ENCODE data around the gene TEAD2.

Gene TEAD2

GRCh38 chr19:49343123-49343522, 19.1 kb downstream of the TEAD2 start:
- Mint-ChIP-seq H3K9me3 (ENCODE audit: low read depth) (no peaks in the 10 kb centered on the region), H3K36me3 (no peaks in the 10 kb centered on the region), H3K4me3 (no peak overlapping the region), H3K4me1 (ENCODE audit: low read depth) (peaks cover 17% of the 10 kb centered on the region), H3K27ac (peak overlapping the region; percentile 2), H3K27me3 (no peaks in the 10 kb centered on the region)

GRCh38 chr19:49342291-49342721, 19.9 kb downstream of the TEAD2 start:
- no peaks in the 10 kb centered on the region for H3K27me3 Mint-ChIP-seq
- H3K36me3 Mint-ChIP-seq = no peaks in the 10 kb centered on the region
- H3K4me3 Mint-ChIP-seq = no peak overlapping the region
- peaks cover 21% of the 10 kb centered on the region for H3K4me1 Mint-ChIP-seq (ENCODE audit: low read depth)
- H3K9me3 Mint-ChIP-seq (ENCODE audit: low read depth) = no peaks in the 10 kb centered on the region
- peak overlapping the region; percentile 2 for H3K27ac Mint-ChIP-seq

GRCh38 chr19:49340865-49341718, 21.1 kb downstream of the TEAD2 start:
- peaks cover 31% of the 10 kb centered on the region for H3K4me1 Mint-ChIP-seq (ENCODE audit: low read depth)
- H3K27ac Mint-ChIP-seq = no peak overlapping the region
- H3K4me3 Mint-ChIP-seq = no peak overlapping the region
- H3K36me3 Mint-ChIP-seq = no peaks in the 10 kb centered on the region
- H3K9me3 Mint-ChIP-seq (ENCODE audit: low read depth) = no peaks in the 10 kb centered on the region
- no peaks in the 10 kb centered on the region for H3K27me3 Mint-ChIP-seq

GRCh38 chr19:49340069-49340864, 21.9 kb downstream of the TEAD2 start:
- Mint-ChIP-seq H3K27me3 (no peaks in the 10 kb centered on the region), H3K27ac (peak overlapping the region; percentile 41), H3K4me3 (no peak overlapping the region), H3K4me1 (ENCODE audit: low read depth) (peaks cover 38% of the 10 kb centered on the region), H3K36me3 (no peaks in the 10 kb centered on the region), H3K9me3 (ENCODE audit: low read depth) (no peaks in the 10 kb centered on the region)

GRCh38 chr19:49339301-49340068, 22.7 kb downstream of the TEAD2 start:
- Mint-ChIP-seq H3K36me3 (no peaks in the 10 kb centered on the region), H3K4me1 (ENCODE audit: low read depth) (peaks cover 42% of the 10 kb centered on the region), H3K27ac (no peak overlapping the region), H3K27me3 (no peaks in the 10 kb centered on the region), H3K9me3 (ENCODE audit: low read depth) (no peaks in the 10 kb centered on the region), H3K4me3 (no peak overlapping the region)

- peaks cover 47% of the 10 kb centered on the region for H3K4me1 Mint-ChIP-seq (ENCODE audit: low read depth)
- H3K27me3 Mint-ChIP-seq = no peaks in the 10 kb centered on the region
- H3K4me3 Mint-ChIP-seq = peak overlapping the region; percentile 42
- no peaks in the 10 kb centered on the region for H3K9me3 Mint-ChIP-seq (ENCODE audit: low read depth)
- no peaks in the 10 kb centered on the region for H3K36me3 Mint-ChIP-seq
- no peak overlapping the region for H3K27ac Mint-ChIP-seq
Observed at GRCh38 chr19:49338691-49339300, 23.4 kb downstream of the TEAD2 start.

- Mint-ChIP-seq H3K4me3 (peak overlapping the region; percentile 42), H3K36me3 (no peaks in the 10 kb centered on the region), H3K4me1 (ENCODE audit: low read depth) (peaks cover 54% of the 10 kb centered on the region)
Observed at GRCh38 chr19:49338023-49338677, 24.1 kb downstream of the TEAD2 start.

GRCh38 chr19:49337267-49338022, 24.8 kb downstream of the TEAD2 start:
- Mint-ChIP-seq H3K9me3 (ENCODE audit: low read depth) (no peaks in the 10 kb centered on the region), H3K27me3 (no peaks in the 10 kb centered on the region), H3K4me1 (ENCODE audit: low read depth) (peaks cover 58% of the 10 kb centered on the region), H3K4me3 (peak overlapping the region; percentile 99), H3K36me3 (no peaks in the 10 kb centered on the region), H3K27ac (peak overlapping the region; percentile 82)

More at GRCh38 chr19:49338023-49338677, 24.1 kb downstream of the TEAD2 start:
- Mint-ChIP-seq H3K9me3 (ENCODE audit: low read depth) (no peaks in the 10 kb centered on the region), H3K27ac (peak overlapping the region; percentile 41), H3K27me3 (no peaks in the 10 kb centered on the region)

GRCh38 chr19:49336482-49337266, 25.5 kb downstream of the TEAD2 start:
- Mint-ChIP-seq H3K4me1 (ENCODE audit: low read depth) (peaks cover 64% of the 10 kb centered on the region), H3K36me3 (no peaks in the 10 kb centered on the region), H3K9me3 (ENCODE audit: low read depth) (no peaks in the 10 kb centered on the region), H3K27me3 (no peaks in the 10 kb centered on the region), H3K4me3 (peak overlapping the region; percentile 99), H3K27ac (peak overlapping the region; percentile 91)

GRCh38 chr19:49335784-49336481, 26.3 kb downstream of the TEAD2 start:
- Mint-ChIP-seq H3K9me3 (ENCODE audit: low read depth) (no peaks in the 10 kb centered on the region), H3K4me1 (ENCODE audit: low read depth) (peaks cover 71% of the 10 kb centered on the region), H3K27ac (peak overlapping the region; percentile 99), H3K4me3 (peak overlapping the region; percentile 99), H3K27me3 (no peaks in the 10 kb centered on the region), H3K36me3 (no peaks in the 10 kb centered on the region)

GRCh38 chr19:49335071-49335783, 27.0 kb downstream of the TEAD2 start, which contains the start of gene CD37:
Gene CD37, plus strand, starts transcription at chr19:49335406. Its CDS starts 135 bp downstream, at chr19:49335541.
- Mint-ChIP-seq H3K9me3 (ENCODE audit: low read depth) (no peaks in the 10 kb centered on the region), H3K4me3 (peak within 1 kb of the TSS; percentile 99), H3K27me3 (no peaks in the 10 kb centered on the region), H3K4me1 (ENCODE audit: low read depth) (peaks cover 73% of the 10 kb centered on the region), H3K36me3 (peaks cover 1% of the 10 kb centered on the region), H3K27ac (peak within 1 kb of the TSS; percentile 99)

- H3K27me3 Mint-ChIP-seq = no peaks in the 10 kb centered on the region
- H3K27ac Mint-ChIP-seq = peak overlapping the region; percentile 96
- H3K4me1 Mint-ChIP-seq (ENCODE audit: low read depth) = peaks cover 73% of the 10 kb centered on the region
- H3K4me3 Mint-ChIP-seq = peak overlapping the region; percentile 79
- peaks cover 6% of the 10 kb centered on the region for H3K36me3 Mint-ChIP-seq
- H3K9me3 Mint-ChIP-seq (ENCODE audit: low read depth) = no peaks in the 10 kb centered on the region
Observed at GRCh38 chr19:49333811-49334288, 28.4 kb downstream of the TEAD2 start.
